HEK293 (cell line): ENCODE measurements around the gene MACROD1.

Source experiments
- CTCF ChIP-seq: fragments of 450-650 bp; formaldehyde crosslinking; IDR thresholded peaks from 2 replicates; pipeline ENCODE4 v1.5.1; 2016; ENCODE audit warnings: missing biosample characterization, missing genetic modification characterization
- REST ChIP-seq: fragments of 450-650 bp; formaldehyde crosslinking; IDR thresholded peaks from 2 replicates; pipeline ENCODE4 v1.5.1; 2016; ENCODE audit warnings: missing biosample characterization, missing genetic modification characterization
- ZBTB48 ChIP-seq: fragments of 450-650 bp; formaldehyde crosslinking; IDR thresholded peaks from 2 replicates; pipeline ENCODE4 v1.5.1; 2016; ENCODE audit warnings: missing biosample characterization, missing genetic modification characterization
- ZFP41 ChIP-seq: fragments of 450-650 bp; formaldehyde crosslinking; IDR thresholded peaks from 2 replicates; pipeline ENCODE4 v1.5.1; 2016; ENCODE audit warnings: missing biosample characterization, missing genetic modification characterization, borderline replicate concordance
- ZNF184 ChIP-seq: fragments of 450-650 bp; IDR thresholded peaks from 2 replicates; pipeline ENCODE4 v1.5.1; 2018; ENCODE audit warnings: missing biosample characterization, mild to moderate bottlenecking, missing genetic modification characterization
- ZNF214 ChIP-seq: fragments of 450-650 bp; formaldehyde crosslinking; IDR thresholded peaks from 2 replicates; pipeline ENCODE4 v1.5.1; 2017; ENCODE audit warnings: missing biosample characterization, mild to moderate bottlenecking, missing genetic modification characterization, borderline replicate concordance
- ZNF561 ChIP-seq: fragments of 450-650 bp; IDR thresholded peaks from 2 replicates; pipeline ENCODE4 v1.5.1; 2018; ENCODE audit warnings: missing biosample characterization, missing genetic modification characterization, borderline replicate concordance

- TF ChIP-seq CTCF, result no peak
- no peak for TF ChIP-seq ZNF214 (tag by site-specific recombination)
- no peak for TF ChIP-seq ZNF561 (tag by site-specific recombination)
- TF ChIP-seq ZBTB48, result no peak
- no peak for TF ChIP-seq REST (tag by site-specific recombination)
- TF ChIP-seq ZFP41, result no peak
- TF ChIP-seq ZNF184 (tag by site-specific recombination), result no peak
Measured at GRCh38 chr11:64000740-64001483, 165.0 kb downstream of the MACROD1 start.
